ENCODE data around the gene STK32B. TPM values are rescaled to one million over a fixed set of nuclear protein-coding genes. Genes with fewer than 3 reads are reported as not detected.

STK32B gene
- total and polyA plus RNA-seq, 9 of the 15 experiments (the other 6 are each of a cell fraction or from before 2014, with no cell fraction given), result 0.03 to 0.20 (median 0.07) TPM; not detected in 2

- TF ChIP-seq, protein P1, sequence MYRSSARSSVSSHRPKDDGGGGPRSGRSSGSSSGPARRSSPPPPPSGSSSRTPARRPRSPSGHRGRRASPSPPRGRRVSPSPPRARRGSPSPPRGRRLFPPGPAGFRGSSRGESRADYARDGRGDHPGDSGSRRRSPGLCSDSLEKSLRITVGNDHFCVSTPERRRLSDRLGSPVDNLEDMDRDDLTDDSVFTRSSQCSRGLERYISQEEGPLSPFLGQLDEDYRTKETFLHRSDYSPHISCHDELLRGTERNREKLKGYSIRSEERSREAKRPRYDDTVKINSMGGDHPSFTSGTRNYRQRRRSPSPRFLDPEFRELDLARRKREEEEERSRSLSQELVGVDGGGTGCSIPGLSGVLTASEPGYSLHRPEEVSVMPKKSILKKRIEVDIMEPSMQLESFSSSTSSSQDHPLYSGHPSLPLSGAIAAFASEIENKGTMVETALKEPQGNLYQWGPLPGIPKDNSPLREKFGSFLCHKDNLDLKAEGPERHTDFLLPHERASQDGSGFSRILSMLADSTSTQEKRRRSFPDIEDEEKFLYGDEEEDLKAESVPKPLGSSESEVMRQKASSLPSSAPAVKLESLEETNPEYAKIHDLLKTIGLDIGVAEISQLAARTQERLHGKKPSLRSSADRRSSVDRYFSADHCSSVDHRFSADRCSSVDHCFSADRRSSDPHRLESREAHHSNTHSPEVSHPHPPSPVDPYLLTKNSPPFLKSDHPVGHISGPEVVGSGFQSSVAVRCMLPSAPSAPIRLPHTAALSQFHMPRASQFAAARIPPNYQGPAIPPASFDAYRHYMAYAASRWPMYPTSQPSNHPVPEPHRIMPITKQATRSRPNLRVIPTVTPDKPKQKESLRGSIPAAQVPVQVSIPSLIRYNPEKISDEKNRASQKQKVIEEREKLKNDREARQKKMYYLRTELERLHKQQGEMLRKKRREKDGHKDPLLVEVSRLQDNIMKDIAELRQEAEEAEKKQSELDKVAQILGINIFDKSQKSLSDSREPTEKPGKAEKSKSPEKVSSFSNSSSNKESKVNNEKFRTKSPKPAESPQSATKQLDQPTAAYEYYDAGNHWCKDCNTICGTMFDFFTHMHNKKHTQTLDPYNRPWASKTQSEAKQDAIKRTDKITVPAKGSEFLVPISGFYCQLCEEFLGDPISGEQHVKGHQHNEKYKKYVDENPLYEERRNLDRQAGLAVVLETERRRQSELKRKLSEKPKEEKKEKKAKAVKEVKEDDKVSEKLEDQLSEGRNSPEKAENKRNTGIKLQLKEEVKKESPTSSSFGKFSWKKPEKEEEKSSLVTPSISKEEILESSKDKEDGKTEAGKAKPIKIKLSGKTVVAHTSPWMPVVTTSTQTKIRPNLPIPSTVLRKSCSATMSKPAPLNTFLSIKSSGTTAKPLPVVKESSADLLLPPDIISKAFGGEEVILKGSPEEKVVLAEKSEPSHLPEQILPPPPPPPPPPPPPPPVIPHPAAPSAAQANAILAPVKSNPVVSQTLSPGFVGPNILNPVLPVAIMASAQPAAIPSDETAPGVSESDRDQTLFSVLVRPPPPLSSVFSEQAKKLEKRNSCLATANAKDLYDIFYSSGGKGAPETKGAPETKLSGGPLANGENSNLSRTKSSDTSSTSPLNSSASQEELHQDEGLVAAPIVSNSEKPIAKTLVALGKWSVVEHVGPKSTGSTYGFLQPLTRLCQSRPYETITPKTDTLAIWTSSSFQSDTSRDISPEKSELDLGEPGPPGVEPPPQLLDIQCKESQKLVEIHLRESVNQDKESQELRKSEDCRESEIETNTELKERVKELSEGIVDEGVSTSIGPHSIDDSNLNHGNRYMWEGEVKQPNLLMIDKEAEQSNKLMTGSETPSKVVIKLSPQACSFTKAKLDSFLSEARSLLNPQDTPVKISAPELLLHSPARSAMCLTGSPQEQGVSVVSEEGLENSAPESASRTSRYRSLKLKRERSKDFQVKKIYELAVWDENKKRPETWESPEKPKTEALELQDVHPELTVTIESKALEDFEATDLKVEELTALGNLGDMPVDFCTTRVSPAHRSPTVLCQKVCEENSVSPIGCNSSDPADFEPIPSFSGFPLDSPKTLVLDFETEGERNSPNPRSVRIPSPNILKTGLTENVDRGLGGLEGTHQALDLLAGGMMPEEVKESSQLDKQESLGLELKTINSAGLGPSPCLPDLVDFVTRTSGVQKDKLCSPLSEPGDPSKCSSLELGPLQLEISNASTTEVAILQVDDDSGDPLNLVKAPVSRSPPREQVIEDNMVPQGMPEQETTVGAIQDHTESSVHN (IDR thresholded peaks at IDR 0.05; ENCODE audit: borderline replicate concordance in 1 of 2, low read depth in 1 of 2), result peak in 1 of 2 experiments; percentile 81; a peak in 2 of 4 replicates
- TF ChIP-seq POLR2AphosphoS5 (IDR thresholded peaks at IDR 0.05; ENCODE audit: control insufficient read depth, insufficient read depth, low read depth, low read length), result peak; percentile 96
- TF ChIP-seq PPARD (CRISPR knock-in tag; IDR thresholded peaks at IDR 0.05), result no peak
- TF ChIP-seq NRF1 (conservative IDR thresholded peaks at IDR 0.05 in 1 of 2, IDR thresholded peaks at IDR 0.05 in 1 of 2), result no peak
- peak; percentile 98 for TF ChIP-seq NFIC (IDR thresholded peaks at IDR 0.05)
- TF ChIP-seq DDX20 (tag; IDR thresholded peaks at IDR 0.05; ENCODE audit: low read depth), result no peak
- TF ChIP-seq L3MBTL2 (IDR thresholded peaks at IDR 0.05), result peak; percentile 89
- TF ChIP-seq FOXJ2 (tag; IDR thresholded peaks at IDR 0.05), result 0 out of 2 replicates have a peak, but pooled peaks have one; percentile 37
- peak; percentile 66; the same call in 1 of the 2 replicates for TF ChIP-seq ILF3 (IDR thresholded peaks at IDR 0.05; ENCODE audit: borderline replicate concordance)
- peak; percentile 85 for TF ChIP-seq VEZF1 (CRISPR knock-in tag; IDR thresholded peaks at IDR 0.05)
- TF ChIP-seq MBD2 (IDR thresholded peaks at IDR 0.05; ENCODE audit: borderline replicate concordance, low read depth), result peak; percentile 58; the same call in 1 of the 2 replicates
- peak; percentile 65; the same call in 1 of the 2 replicates for TF ChIP-seq OTX1 (CRISPR knock-in tag; IDR thresholded peaks at IDR 0.05)
- no peak for TF ChIP-seq LARP7 (IDR thresholded peaks at IDR 0.05)
- TF ChIP-seq CBFA2T2 (conservative IDR thresholded peaks at IDR 0.05), result peak; percentile 100
- peak; percentile 98 for TF ChIP-seq EP300 (IDR thresholded peaks at IDR 0.05; ENCODE audit: low read length)
- TF ChIP-seq NR2C1 (IDR thresholded peaks at IDR 0.05), result 0 out of 2 replicates have a peak, but pooled peaks have one; percentile 30
- TF ChIP-seq NR2C1 (tag; IDR thresholded peaks at IDR 0.05), result peak; percentile 42; the same call in 1 of the 2 replicates
- peak; percentile 78; the same call in 1 of the 2 replicates for TF ChIP-seq ZNF76 (CRISPR knock-in tag; IDR thresholded peaks at IDR 0.05; ENCODE audit: borderline replicate concordance)
- TF ChIP-seq ZNF444 (CRISPR knock-in tag; IDR thresholded peaks at IDR 0.05), result 0 out of 2 replicates have a peak, but pooled peaks have one; percentile 54
Measured at GRCh38 chr4:5003372-5003857, 47.9 kb upstream of the STK32B start (continued).
